ENCODE data around the gene KCNJ12.
"Not testable (repeated sequence)": the region's sequence is repeated elsewhere in the genome, so short reads cannot be mapped to it uniquely, and the experiment has no call there.

Gene KCNJ12

DNA sequence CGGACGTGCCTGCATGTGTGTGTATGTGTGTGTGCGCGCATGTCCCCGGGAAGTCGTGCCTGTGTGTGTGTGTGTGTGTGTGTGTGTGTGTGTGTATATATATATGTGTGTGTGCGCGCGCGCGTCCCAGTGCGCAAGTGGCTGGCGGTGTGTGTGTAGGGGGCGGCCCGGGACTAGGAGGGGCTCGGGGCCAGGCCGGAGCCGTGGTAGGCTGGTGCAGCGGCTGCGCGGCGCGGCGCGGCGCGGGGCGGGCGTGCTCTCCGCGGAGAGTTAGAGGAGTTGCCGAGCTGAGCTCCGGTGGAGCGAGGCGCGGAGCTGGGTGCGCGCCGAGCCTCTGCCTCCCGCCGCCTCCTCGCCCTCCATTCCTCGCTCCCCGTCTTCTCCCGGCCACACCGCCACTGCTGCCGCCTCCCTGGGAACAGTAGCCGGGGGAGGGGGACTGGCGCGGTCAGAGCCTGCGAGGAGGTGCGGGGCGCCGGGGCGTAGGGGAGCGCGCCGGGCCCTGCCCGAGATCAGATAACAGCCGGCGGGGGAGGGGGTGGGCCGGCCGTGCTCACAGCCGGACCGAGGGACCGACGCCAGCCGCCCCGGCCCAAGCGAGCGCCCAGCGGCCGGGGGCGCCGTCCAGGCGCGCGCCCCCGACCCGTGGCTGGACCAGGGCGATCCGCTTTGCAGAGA lies at the start of gene KCNJ12:
TSS of gene KCNJ12 (plus strand) at position 277 of the 678 bp plus-strand sequence. CDS start 38,986 bp downstream, outside the sequence.
- TF ChIP-seq, protein P1, sequence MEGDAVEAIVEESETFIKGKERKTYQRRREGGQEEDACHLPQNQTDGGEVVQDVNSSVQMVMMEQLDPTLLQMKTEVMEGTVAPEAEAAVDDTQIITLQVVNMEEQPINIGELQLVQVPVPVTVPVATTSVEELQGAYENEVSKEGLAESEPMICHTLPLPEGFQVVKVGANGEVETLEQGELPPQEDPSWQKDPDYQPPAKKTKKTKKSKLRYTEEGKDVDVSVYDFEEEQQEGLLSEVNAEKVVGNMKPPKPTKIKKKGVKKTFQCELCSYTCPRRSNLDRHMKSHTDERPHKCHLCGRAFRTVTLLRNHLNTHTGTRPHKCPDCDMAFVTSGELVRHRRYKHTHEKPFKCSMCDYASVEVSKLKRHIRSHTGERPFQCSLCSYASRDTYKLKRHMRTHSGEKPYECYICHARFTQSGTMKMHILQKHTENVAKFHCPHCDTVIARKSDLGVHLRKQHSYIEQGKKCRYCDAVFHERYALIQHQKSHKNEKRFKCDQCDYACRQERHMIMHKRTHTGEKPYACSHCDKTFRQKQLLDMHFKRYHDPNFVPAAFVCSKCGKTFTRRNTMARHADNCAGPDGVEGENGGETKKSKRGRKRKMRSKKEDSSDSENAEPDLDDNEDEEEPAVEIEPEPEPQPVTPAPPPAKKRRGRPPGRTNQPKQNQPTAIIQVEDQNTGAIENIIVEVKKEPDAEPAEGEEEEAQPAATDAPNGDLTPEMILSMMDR (conservative IDR thresholded peaks at IDR 0.05; ENCODE audit: control insufficient read depth, insufficient read depth, low read depth, low read length), result no peak
- peak within 1 kb of the TSS; percentile 3 for H3K4me3 ChIP-seq (ENCODE audit: control insufficient read depth, low read depth, low read length)
- DNase-seq (ENCODE audit: low read depth), result no peak

DNA sequence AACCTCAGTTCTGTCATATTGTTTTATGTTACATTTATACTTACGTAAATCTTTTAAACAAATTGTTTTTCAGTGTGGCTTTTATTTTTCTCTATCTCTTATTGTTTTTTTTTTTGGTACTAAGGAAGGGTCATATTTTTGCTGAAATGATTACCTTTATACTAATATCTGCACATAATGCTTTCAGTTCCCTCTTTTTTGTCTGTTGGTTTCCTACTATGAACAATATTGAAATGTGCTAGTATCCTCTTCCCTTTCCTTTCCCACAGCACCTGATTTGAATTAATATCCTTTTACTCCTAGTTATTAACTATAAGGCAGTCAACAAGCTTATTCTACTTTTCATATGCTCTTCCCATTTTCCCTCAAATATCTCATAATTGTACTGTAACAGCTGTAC lies 48.2 kb upstream of the KCNJ12 start:
- H3K4me3 ChIP-seq (ENCODE audit: control insufficient read depth, low read depth, low read length); DNase-seq (ENCODE audit: low read depth): not testable (repeated sequence)

DNA sequence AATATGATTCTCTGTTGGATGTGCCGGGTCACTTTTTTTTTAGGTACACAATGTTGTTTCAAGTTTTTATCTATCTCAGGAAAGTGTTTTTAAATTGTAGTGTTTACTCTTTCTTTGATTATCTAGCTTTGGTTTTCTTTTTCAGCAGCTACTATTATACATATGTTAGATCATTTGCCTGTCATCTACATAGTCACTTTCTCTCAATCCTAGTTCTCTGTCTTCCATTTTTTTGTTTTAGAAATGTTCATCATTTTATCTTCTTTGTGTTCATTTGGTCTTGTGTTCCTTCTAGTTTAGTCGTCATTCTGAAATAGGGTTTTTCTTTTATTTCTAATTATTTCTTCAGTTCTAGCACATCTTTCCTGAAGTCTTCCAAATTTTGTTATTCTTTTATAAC lies 47.4 kb upstream of the KCNJ12 start:
- DNase-seq (ENCODE audit: low read depth); H3K4me3 ChIP-seq (ENCODE audit: control insufficient read depth, low read depth, low read length): not testable (repeated sequence)

DNA sequence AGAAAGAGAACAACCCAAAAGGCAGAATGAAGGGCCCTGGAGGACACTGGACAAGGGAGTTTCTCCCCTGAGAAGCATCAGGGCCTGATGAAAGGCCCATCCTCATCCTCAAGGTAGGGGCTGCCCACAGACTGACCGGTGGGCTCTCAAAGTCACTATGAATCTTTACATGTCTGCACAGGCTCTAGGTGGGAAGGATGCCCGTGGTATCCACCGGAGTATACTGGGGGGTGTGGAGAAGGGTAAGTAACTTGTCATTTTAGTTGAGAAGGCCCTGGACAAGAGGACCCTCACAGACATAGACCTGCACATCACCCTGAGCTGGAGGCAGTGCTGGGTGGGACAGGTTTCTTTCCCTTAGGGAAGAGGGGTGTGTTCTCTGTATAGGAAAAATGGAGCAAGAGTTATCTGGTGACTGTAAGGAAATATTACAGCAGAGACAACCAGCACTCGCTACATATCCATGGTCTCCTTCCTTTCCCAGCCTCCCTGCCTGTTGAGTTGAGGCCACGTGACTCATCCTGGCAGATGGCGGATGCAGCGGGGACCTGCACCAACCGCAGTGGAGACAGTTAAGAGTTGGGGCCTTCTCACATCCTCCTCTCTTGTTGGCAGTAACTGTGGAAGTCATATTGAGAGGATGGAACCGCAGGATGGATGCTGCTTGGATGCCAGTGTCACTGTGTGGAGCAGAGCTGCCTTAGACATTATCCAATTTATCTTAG lies 45.6 kb upstream of the KCNJ12 start:
- no peak overlapping the region for H3K4me3 ChIP-seq (ENCODE audit: control insufficient read depth, low read depth, low read length)
- TF ChIP-seq, protein P1 (conservative IDR thresholded peaks at IDR 0.05; ENCODE audit: control insufficient read depth, insufficient read depth, low read depth, low read length), result no peak
- no peak for DNase-seq (ENCODE audit: low read depth)

DNA sequence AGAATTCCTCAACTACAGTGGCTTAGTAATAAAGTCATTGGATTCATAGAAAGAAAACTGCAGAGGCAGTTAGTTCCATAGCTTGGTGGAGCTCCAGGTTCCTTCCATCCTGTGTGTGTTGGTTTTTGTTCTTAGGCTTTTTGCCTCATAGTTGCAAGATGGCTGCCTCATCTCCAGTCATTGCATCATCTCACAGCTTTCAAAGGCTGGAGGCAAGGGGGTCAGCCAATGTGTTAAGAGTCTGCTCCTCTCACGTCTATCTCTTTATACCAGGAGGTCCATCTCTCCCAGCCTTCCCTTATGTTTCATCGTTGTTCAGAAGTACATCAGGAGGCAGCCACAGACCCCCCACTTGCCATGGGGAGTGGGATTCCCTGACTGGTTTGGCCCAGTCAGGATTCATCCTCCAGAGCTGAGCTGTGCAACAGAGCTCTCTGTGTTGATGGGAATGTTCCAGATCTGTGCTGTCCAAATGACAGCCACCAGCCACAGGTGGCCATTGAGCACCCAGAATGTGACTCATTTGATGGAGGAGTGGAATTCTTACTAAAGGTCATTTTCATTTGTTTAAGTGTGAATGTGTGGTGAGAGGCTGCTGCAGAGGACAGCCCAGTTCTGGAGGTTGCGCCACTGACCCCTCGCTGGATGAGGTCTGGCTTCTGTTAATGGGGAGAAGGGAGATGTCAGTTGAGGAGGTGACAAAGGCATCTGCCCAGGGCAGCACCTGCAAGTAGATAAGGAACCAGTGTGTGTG lies 39.4 kb upstream of the KCNJ12 start:
- DNase-seq (ENCODE audit: low read depth); H3K4me3 ChIP-seq (ENCODE audit: control insufficient read depth, low read depth, low read length): not testable (repeated sequence)

DNA sequence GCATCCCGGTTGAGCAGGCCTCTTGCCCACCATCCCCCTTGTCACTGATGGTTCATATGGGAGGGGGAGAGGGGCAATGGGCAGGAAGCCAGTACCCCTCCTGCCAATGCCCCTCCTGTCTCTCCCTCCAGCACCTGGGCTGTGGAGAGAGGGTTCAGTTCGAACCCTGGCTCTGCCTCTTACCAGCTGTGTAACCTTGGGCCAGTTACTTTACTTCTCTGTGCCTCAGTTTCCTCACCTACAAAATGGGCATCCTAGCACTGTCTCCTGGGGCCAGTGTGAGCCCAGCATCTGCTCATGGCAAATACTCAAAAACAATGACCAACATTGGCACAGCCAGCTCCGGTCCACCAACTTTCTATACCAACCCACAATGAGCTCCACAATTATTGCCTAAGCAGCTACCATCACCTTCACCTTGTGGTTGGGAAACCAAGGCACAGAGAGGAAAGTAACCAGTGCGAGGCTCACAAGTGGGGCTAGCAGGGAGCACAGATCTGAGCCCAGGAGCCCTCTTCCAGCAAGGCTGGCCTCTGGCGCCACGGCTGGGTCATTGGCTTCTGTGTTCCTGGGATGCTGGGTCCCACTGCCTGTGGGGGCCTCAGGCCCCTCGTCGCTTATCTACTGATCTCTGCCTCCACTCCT lies 38.1 kb upstream of the KCNJ12 start:
- not testable (repeated sequence) for DNase-seq (ENCODE audit: low read depth); H3K4me3 ChIP-seq (ENCODE audit: control insufficient read depth, low read depth, low read length)

DNA sequence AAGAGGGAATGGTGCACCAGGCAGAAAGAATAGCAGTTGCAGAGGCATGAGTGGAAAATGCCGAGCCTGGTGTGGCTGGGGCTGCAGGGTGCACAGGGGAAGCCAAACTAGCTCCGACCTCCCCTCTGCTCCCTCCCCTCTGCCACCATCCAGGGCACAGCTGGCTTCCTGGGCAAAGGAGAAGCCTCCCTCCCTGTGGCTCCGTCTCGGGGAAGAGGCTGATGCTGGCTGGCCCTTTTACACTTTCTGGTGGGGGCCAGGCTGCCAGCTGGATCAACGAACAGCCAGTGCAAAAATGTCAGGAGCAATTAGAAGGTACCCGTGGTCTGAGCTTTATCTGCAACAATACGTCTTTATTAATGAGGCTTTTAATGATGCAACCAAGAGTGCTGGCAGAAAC lies 37.1 kb upstream of the KCNJ12 start:
- TF ChIP-seq, protein P1 (conservative IDR thresholded peaks at IDR 0.05; ENCODE audit: control insufficient read depth, insufficient read depth, low read depth, low read length), result no peak
- H3K4me3 ChIP-seq (ENCODE audit: control insufficient read depth, low read depth, low read length), result no peak overlapping the region
- no peak for DNase-seq (ENCODE audit: low read depth)

DNA sequence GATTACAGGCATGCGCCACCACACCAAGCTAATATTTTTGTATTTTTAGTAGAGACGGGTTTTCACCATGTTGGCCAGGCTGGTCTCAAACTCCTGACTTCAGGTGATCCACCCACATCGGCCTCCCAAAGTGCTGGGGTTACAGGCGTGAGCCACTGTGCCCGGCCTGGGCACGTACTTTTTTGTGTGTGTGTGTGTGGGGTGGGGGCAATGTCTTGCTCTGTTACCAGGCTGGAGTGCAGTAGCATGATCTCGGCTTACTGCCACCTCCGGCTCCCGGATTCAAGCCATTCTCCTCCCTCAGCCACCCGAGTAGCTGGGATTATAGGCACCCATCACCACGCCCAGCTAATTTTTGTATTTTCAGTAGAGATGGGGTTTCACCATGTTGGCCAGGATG lies 36.6 kb upstream of the KCNJ12 start:
- not testable (repeated sequence) for DNase-seq (ENCODE audit: low read depth); H3K4me3 ChIP-seq (ENCODE audit: control insufficient read depth, low read depth, low read length)

DNA sequence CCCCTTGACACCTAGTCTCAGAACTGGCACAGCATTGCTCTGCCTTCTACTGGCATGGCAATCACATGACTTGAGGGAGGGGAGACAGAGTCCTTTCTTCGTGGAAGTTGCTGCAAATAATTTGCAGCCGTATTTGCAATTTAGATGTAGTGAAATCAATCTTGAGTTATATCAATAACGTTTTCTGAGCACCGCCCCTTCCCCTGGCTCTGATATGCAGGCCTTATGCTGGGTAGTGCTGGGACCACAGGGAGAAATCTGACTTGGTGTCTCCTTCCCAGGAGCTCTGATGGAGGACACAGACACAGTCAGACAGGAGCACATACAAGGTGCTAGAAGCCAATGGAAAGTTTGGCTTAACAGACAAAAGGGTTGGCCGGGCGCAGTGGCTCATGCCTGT lies 35.8 kb upstream of the KCNJ12 start:
- H3K4me3 ChIP-seq (ENCODE audit: control insufficient read depth, low read depth, low read length); DNase-seq (ENCODE audit: low read depth): not testable (repeated sequence)

DNA sequence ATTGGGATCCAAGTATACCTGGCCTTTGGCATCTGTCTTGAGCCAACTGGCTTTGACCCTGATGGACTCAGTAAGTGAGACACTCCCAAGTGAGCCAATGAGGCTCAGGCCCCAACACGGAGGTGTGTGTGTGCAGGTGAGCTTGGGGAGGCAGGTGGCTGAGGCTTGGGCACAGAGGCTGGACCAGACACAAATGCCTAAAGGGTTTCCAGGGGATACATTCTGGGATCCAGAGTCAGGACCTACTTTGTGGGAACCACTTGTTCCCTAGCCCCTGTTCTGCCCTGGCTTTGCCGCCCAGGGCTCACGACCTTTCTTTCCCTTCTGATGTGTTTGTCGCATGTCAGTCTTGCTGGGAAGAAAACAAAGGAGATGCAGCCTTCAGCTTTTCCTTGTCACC lies 34.9 kb upstream of the KCNJ12 start:
- not testable (repeated sequence) for H3K4me3 ChIP-seq (ENCODE audit: control insufficient read depth, low read depth, low read length); DNase-seq (ENCODE audit: low read depth)

DNA sequence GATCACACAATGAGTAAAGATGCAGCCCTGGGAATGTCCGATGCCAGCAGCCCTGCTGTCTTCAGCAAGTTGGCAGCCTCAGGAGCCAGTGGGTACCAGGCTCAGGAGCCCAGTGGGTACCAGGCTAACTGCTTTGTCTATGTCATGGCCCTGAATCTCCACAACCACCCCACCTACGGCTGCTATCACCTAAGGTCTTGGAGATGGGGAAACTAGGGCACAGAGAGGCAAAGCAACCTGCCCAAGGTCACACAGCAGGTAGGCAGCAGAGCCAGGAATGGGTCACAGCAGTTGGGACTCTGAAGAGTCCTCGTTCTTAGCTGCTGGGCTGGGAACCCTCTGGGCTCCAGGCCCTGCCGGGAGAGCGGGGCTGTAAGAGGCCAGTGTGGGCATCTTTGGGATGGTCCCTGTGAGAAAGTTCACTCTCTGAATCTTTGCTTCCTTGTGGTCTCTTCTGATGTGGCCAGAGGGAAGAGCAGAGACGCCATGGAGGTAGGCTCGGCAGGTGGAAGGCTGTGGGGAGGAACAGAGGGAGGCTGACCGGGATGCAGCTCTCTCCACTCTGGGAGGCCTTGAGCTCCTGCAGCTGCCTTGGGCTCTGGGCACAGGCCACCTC lies 34.1 kb upstream of the KCNJ12 start:
- not testable (repeated sequence) for H3K4me3 ChIP-seq (ENCODE audit: control insufficient read depth, low read depth, low read length); DNase-seq (ENCODE audit: low read depth)

DNA sequence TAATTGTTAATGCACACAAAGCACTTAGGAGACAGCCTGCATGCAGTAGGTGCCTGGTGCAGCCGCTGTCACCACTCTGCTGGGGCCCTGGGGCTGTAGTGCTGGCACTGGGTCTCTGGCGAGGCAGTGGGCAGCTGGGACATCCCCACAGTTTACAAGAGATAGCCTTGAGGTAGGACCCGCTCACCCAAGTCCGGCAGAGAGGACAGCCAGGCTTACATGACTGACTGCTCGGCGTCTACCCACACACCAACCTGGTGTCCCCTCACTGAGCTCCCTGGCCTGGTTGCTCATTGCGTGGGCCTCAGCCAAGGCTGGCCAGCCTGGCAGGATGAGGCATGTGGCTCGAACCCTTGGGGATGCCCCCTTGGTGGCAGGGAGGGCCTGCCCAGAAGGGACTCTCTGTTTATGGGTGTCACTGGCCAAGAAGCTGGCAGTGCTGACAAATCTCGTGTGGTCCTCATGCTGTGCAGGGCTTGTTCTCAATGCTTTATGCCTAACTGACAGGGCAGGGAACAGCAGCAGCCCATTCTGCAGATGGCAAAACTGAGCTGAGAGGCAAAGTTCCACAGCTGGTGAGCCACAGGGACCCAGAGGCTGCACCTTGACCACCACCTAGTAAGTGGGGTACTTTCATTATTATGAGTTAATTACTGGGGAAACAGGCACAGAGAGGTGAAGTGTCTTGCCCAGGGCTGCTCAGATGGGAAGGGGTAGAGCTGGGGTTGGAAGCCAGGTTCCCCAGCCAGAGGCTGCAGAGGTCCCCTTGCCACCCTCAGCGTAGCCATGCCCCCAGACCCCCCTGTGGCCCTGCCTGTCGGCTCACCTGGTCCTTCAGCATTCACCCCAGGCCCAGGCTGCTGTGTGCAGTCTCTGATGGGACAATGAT lies 32.9 kb upstream of the KCNJ12 start:
- not testable (repeated sequence) for H3K4me3 ChIP-seq (ENCODE audit: control insufficient read depth, low read depth, low read length); DNase-seq (ENCODE audit: low read depth)

DNA sequence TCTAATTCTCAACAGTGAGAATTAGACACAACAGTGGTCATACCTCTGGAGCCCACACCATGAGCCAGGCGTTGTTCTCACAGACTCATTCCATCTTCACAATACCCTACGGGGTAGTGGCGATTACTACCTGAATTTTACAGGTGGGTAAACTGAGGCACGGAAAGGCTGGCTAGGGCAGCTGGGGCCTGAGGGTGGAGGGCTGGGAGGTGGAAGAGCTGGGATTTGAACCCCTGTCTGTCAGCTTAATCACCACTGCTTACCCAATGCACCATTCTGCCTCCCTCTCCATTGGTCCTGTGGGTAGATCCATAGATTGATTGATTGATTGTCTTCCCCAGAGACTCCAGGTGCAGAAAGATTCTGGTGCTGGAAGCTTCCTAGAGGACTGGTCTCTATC lies 31.4 kb upstream of the KCNJ12 start:
- not testable (repeated sequence) for DNase-seq (ENCODE audit: low read depth)

More for the DNA sequence above, 31.4 kb upstream of the KCNJ12 start:
- not testable (repeated sequence) for H3K4me3 ChIP-seq (ENCODE audit: control insufficient read depth, low read depth, low read length)

Measured in fibroblast of mammary gland (primary cell).